Tibial nerve (tissue), 4 donors: ENCODE measurements around the gene CDKN3.

Source experiments
- CTCF ChIP-seq, 5 experiments: fragments of 200-600 bp in 3 of 5; fragments of 450-650 bp in 2 of 5; sonication (generic) in 3 of 5; IDR thresholded peaks; one replicate each; pipeline ENCODE4 v1.5.1; 2016 to 2019; ENCODE audit warnings: antibody characterized with exemption in 5 of 5, mild to moderate bottlenecking in 3 of 5, moderate library complexity in 2 of 5
- EP300 ChIP-seq, 2 donors: sonication (generic); formaldehyde crosslinking; IDR thresholded peaks; one replicate each; pipeline ENCODE4 v1.6.1; 2017; ENCODE audit warnings: antibody characterized with exemption in 2 of 2, mild to moderate bottlenecking in 1 of 2
- POLR2A ChIP-seq, 2 donors: fragments of 450-650 bp; IDR thresholded peaks; one replicate each; pipeline ENCODE4 v1.6.1; 2017; ENCODE audit warnings: antibody characterized with exemption in 2 of 2, mild to moderate bottlenecking in 2 of 2, moderate library complexity in 2 of 2

- TF ChIP-seq CTCF (IDR thresholded peaks at IDR 0.05) (no peak), POLR2A (IDR thresholded peaks at IDR 0.05) (no peak), EP300 (IDR thresholded peaks at IDR 0.05) (no peak)
Observed at GRCh38 chr14:54348923-54349620, 47.7 kb upstream of the CDKN3 start.
